Measurements from ENCODE around the gene CARD10. TPM values are rescaled to one million over a fixed set of nuclear protein-coding genes. Genes with fewer than 3 reads are reported as not detected.

The CARD10 gene
- total and polyA plus RNA-seq, 2 of the 8 experiments (the other 6 are each of a cell fraction or from before 2014, with no cell fraction given), result 13.5 to 14.4 TPM

DNA sequence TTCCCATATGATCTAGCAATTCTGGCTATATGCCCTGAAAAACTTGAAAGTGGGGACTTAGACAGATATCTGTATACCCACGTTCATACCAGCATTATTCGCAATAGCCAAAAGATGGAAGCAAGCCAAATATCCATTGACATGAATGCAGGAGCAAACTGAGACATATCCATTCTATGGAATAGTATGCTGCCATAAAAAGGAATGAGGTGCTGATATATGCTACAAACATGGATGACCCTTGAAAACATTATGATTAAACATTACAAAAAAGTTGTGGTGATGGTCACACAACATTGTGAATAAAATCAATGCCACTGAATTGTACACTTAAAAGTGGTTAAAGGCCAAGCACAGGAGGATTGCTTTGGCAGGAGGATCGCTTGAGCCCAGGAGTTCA lies 58.5 kb downstream of the CARD10 start:
- no peaks in the 10 kb centered on the region; the same call in 1 of the 2 replicates for H3K23me2 ChIP-seq (ENCODE audit: low read depth, low read length)
- TF ChIP-seq KDM5A (IDR thresholded peaks at IDR 0.05; ENCODE audit: low read length) (no peak), FOSL1 (IDR thresholded peaks at IDR 0.05; ENCODE audit: insufficient read depth, low read depth, low read length) (no peak), TEAD4 (IDR thresholded peaks at IDR 0.05; ENCODE audit: low read depth, low read length) (no peak), ZNF274 (IDR thresholded peaks at IDR 0.05; ENCODE audit: borderline replicate concordance, extremely low read depth, low read length) (no peak), CBX5 (IDR thresholded peaks at IDR 0.05; ENCODE audit: low read depth, low read length) (no peak), TBP (IDR thresholded peaks at IDR 0.05; ENCODE audit: low read depth, low read length) (no peak), KDM4A (IDR thresholded peaks at IDR 0.05; ENCODE audit: low read depth, low read length, severe bottlenecking) (no peak), RAD21 (IDR thresholded peaks at IDR 0.05 in 1 of 2, conservative IDR thresholded peaks at IDR 0.05 in 1 of 2; ENCODE audit: low read depth in 2 of 2, low read length in 2 of 2) (no peak), EP300 (IDR thresholded peaks at IDR 0.05; ENCODE audit: borderline replicate concordance in 1 of 2, low read depth in 2 of 2, low read length in 2 of 2) (no peak), RNF2 (IDR thresholded peaks at IDR 0.05; ENCODE audit: borderline replicate concordance, low read depth, low read length, missing control alignments, poor library complexity, severe bottlenecking) (no peak)
- TF ChIP-seq, protein P1, sequence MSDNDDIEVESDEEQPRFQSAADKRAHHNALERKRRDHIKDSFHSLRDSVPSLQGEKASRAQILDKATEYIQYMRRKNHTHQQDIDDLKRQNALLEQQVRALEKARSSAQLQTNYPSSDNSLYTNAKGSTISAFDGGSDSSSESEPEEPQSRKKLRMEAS (IDR thresholded peaks at IDR 0.05), result no peak
- TF ChIP-seq, protein P2, sequence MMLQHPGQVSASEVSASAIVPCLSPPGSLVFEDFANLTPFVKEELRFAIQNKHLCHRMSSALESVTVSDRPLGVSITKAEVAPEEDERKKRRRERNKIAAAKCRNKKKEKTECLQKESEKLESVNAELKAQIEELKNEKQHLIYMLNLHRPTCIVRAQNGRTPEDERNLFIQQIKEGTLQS (IDR thresholded peaks at IDR 0.05; ENCODE audit: insufficient read depth, low read depth, low read length), result no peak
- no peak overlapping the region for H3K56ac ChIP-seq (replicated peaks; ENCODE audit: insufficient read length, low read depth, low read length)
- peaks cover 0 to 2% of the 10 kb centered on the region in 2 experiments for H4K20me1 ChIP-seq (replicated peaks in 1 of 2; ENCODE audit: control insufficient read depth in 1 of 2, insufficient read depth in 2 of 2, low read length in 2 of 2)
- H2BK5ac ChIP-seq (ENCODE audit: low read depth, low read length), result no peak overlapping the region
- H3K18ac ChIP-seq (ENCODE audit: extremely low read depth, low read length), result no peak overlapping the region
- H3K4me3 ChIP-seq (ENCODE audit: extremely low read depth in 1 of 4, insufficient read depth in 2 of 4, low read depth in 3 of 4, low read length in 4 of 4), result no peak overlapping the region
- H2BK15ac ChIP-seq (ENCODE audit: low read length), result no peak overlapping the region
- H3K79me1 ChIP-seq (ENCODE audit: low read depth, low read length), result no peaks in the 10 kb centered on the region
- H3K14ac ChIP-seq (ENCODE audit: insufficient read length), result no peak overlapping the region
- no peak overlapping the region for H3K9ac ChIP-seq (replicated peaks in 1 of 4; ENCODE audit: extremely low read depth in 1 of 4, low read depth in 3 of 4, low read length in 3 of 4)
- no peak overlapping the region for H2AK5ac ChIP-seq (ENCODE audit: low read depth, low read length)
- H2BK12ac ChIP-seq (ENCODE audit: low read depth, low read length), result no peak overlapping the region
- H3K4me2 ChIP-seq (ENCODE audit: insufficient read depth in 1 of 2, low read depth in 2 of 2, low read length in 2 of 2), result no peak overlapping the region
- no peaks in the 10 kb centered on the region for H3K9me3 ChIP-seq (ENCODE audit: insufficient read depth in 2 of 2, low read depth in 1 of 2, low read length in 1 of 2)
- DNase-seq (ENCODE audit: low read depth in 1 of 2, low spot score in 2 of 2), result no peak
- ChIA-PET CTCF (ENCODE audit: partially characterized antibody) (interaction anchor here (1.8 kb wide), 1 partner anchor 144 kb away, joined by 9 read pairs; no protein-coding TSS in a partner anchor), POLR2A (ENCODE audit: partially characterized antibody) (no interaction called here)
- H3K4me1 ChIP-seq (replicated peaks in 1 of 4; ENCODE audit: control insufficient read depth in 3 of 4, insufficient read depth in 4 of 4, low read length in 3 of 4), result no peaks in the 10 kb centered on the region; a peak in 2 of 7 replicates
- no peak overlapping the region for H2BK20ac ChIP-seq (ENCODE audit: low read length)
- no peaks in the 10 kb centered on the region; a peak in 1 of 4 replicates for H3K79me2 ChIP-seq (ENCODE audit: control insufficient read depth in 1 of 2, insufficient read depth in 2 of 2, low read length in 2 of 2)
- H3K27me3 ChIP-seq (replicated peaks in 1 of 4; ENCODE audit: control insufficient read depth in 3 of 4, extremely low read depth in 1 of 4, insufficient read depth in 3 of 4, low read length in 3 of 4), result no peaks in the 10 kb centered on the region
- H4K91ac ChIP-seq (replicated peaks; ENCODE audit: insufficient read length, low read length), result no peak overlapping the region
- no peak overlapping the region for H2AFZ ChIP-seq (ENCODE audit: low read length)
- 86% methylated on average over 3 of the region's 3 CpGs; no CpG with 5 or more reads in 1 of the 2 experiments for WGBS, 2 experiments (ENCODE audit: extremely low coverage in 1 of 2, insufficient coverage in 1 of 2, insufficient read length in 1 of 2, insufficient replicate concordance in 2 of 2, low coverage in 1 of 2, low lambda C conversion rate in 2 of 2, missing lambda C conversion rate in 1 of 2)
- no peak overlapping the region for H3K27ac ChIP-seq (ENCODE audit: low read depth, low read length)
- no peak overlapping the region for H2BK120ac ChIP-seq (replicated peaks; ENCODE audit: low read depth, low read length)
- H3K4ac ChIP-seq (replicated peaks; ENCODE audit: insufficient read length, low read depth, low read length), result no peak overlapping the region
- H4K5ac ChIP-seq (ENCODE audit: insufficient read length, low read depth, low read length), result no peak overlapping the region
- no peak overlapping the region for H3K23ac ChIP-seq (ENCODE audit: insufficient read length)
- H3K36me3 ChIP-seq (ENCODE audit: control insufficient read depth in 2 of 4, insufficient read depth in 4 of 4, low read length in 3 of 4), result no peaks in the 10 kb centered on the region
- no peak overlapping the region for H4K8ac ChIP-seq (ENCODE audit: extremely low read depth, insufficient read depth, low read length)
- FAIRE-seq, result no peak
